HG03139 (cell line): ENCODE data around the gene BMPR1B.

Source experiments
- ATAC-seq: cut with Tn5 transposase; IDR thresholded peaks from one replicate; pipeline ENCODE4 v1.9.1; 2021; ENCODE audit not compliant: unreplicated experiment

BMPR1B gene

GRCh38 chr4:95180531-95181242 is 422.9 kb downstream of the BMPR1B start:
- no peak for ATAC-seq

- no peak for ATAC-seq
These were observed 423.7 kb downstream of the BMPR1B start for GRCh38 chr4:95181243-95181995.

GRCh38 chr4:95181996-95182306 is 424.2 kb downstream of the BMPR1B start:
- no peak for ATAC-seq

GRCh38 chr4:95183656-95184408 is 426.1 kb downstream of the BMPR1B start:
- no peak for ATAC-seq

- ATAC-seq = no peak
These were observed 428.9 kb downstream of the BMPR1B start for GRCh38 chr4:95186666-95187065.

GRCh38 chr4:95188701-95189370 is 431.1 kb downstream of the BMPR1B start:
- no peak for ATAC-seq

GRCh38 chr4:95190751-95191436 is 433.1 kb downstream of the BMPR1B start:
- ATAC-seq = no peak

- ATAC-seq = no peak
These were observed 433.8 kb downstream of the BMPR1B start for GRCh38 chr4:95191537-95191936.

- ATAC-seq = no peak
These were observed 435.9 kb downstream of the BMPR1B start for GRCh38 chr4:95193391-95194224.

- ATAC-seq = no peak
These were observed 439.6 kb downstream of the BMPR1B start for GRCh38 chr4:95197353-95197752.

GRCh38 chr4:95198961-95199360 is 441.2 kb downstream of the BMPR1B start:
- no peak for ATAC-seq

GRCh38 chr4:95204267-95204844 is 446.6 kb downstream of the BMPR1B start:
- no peak for ATAC-seq

GRCh38 chr4:95204873-95205272 is 447.1 kb downstream of the BMPR1B start:
- ATAC-seq = no peak
